ENCODE data around the gene EPHA3. TPM values are rescaled to one million over a fixed set of nuclear protein-coding genes. Genes with fewer than 3 reads are reported as not detected.

Gene EPHA3
- polyA plus RNA-seq, 1 donor from 2014 or later = 33.0 TPM

GRCh38 chr3:89246326-89246725 is 138.9 kb downstream of the EPHA3 start:
- Histone ChIP-seq H3K79me2 (replicated peaks; ENCODE audit: insufficient read depth, low read length) (no peaks in the 10 kb centered on the region), H3K9me3 (ENCODE audit: low read length) (no peaks in the 10 kb centered on the region), H3K4me3 (ENCODE audit: low read length) (no peak overlapping the region), H3K36me3 (ENCODE audit: insufficient read depth, low read length) (no peaks in the 10 kb centered on the region), H3K9me2 (ENCODE audit: insufficient read depth, low read length) (no peaks in the 10 kb centered on the region), H3F3A (ENCODE audit: insufficient read depth, low read length, poor library complexity, severe bottlenecking) (no peaks in the 10 kb centered on the region), H3K27me3 (ENCODE audit: insufficient read depth, low read depth, low read length) (no peaks in the 10 kb centered on the region), H4K20me1 (ENCODE audit: insufficient read depth) (no peaks in the 10 kb centered on the region), H2AFZ (ENCODE audit: low read depth, low read length) (no peak overlapping the region), H3K27ac (ENCODE audit: low read length) (no peak overlapping the region), H3K4me2 (ENCODE audit: low read length) (no peak overlapping the region), H3K9ac (ENCODE audit: low read length) (no peak overlapping the region)
- no peak for TF ChIP-seq EP300 (conservative IDR thresholded peaks at IDR 0.05; ENCODE audit: poor library complexity, severe bottlenecking)
- no peak for TF ChIP-seq RAD21 (conservative IDR thresholded peaks at IDR 0.05)
- TF ChIP-seq TAF1 (IDR thresholded peaks at IDR 0.05; ENCODE audit: low read depth) = no peak
- TF ChIP-seq REST (IDR thresholded peaks at IDR 0.05; ENCODE audit: borderline replicate concordance) = no peak
- TF ChIP-seq CTCF (IDR thresholded peaks at IDR 0.05; ENCODE audit: poor library complexity, severe bottlenecking) = no peak
- no peak for TF ChIP-seq POLR2AphosphoS5 (IDR thresholded peaks at IDR 0.05)
- TF ChIP-seq SMC3 (conservative IDR thresholded peaks at IDR 0.05; ENCODE audit: poor library complexity) = no peak
- TF ChIP-seq EZH2 (IDR thresholded peaks at IDR 0.05; ENCODE audit: borderline replicate concordance, insufficient read depth, low read length, poor library complexity, severe bottlenecking) = no peak
- TF ChIP-seq MXI1 (conservative IDR thresholded peaks at IDR 0.05; ENCODE audit: poor library complexity, severe bottlenecking) = no peak

GRCh38 chr3:89250742-89251141 is 143.3 kb downstream of the EPHA3 start:
- Histone ChIP-seq H3K27ac (ENCODE audit: low read length) (no peak overlapping the region), H2AFZ (ENCODE audit: low read depth, low read length) (no peak overlapping the region), H3K36me3 (ENCODE audit: insufficient read depth, low read length) (no peaks in the 10 kb centered on the region), H3K27me3 (ENCODE audit: insufficient read depth, low read depth, low read length) (no peaks in the 10 kb centered on the region), H3K4me2 (ENCODE audit: low read length) (no peak overlapping the region), H3K9me2 (ENCODE audit: insufficient read depth, low read length) (no peaks in the 10 kb centered on the region), H4K20me1 (ENCODE audit: insufficient read depth) (no peaks in the 10 kb centered on the region), H3F3A (ENCODE audit: insufficient read depth, low read length, poor library complexity, severe bottlenecking) (no peaks in the 10 kb centered on the region), H3K9ac (ENCODE audit: low read length) (no peak overlapping the region), H3K79me2 (replicated peaks; ENCODE audit: insufficient read depth, low read length) (no peaks in the 10 kb centered on the region), H3K9me3 (ENCODE audit: low read length) (no peaks in the 10 kb centered on the region), H3K4me3 (ENCODE audit: low read length) (no peak overlapping the region)
- TF ChIP-seq EP300 (conservative IDR thresholded peaks at IDR 0.05; ENCODE audit: poor library complexity, severe bottlenecking) = no peak
- TF ChIP-seq POLR2AphosphoS5 (IDR thresholded peaks at IDR 0.05) = no peak
- no peak for TF ChIP-seq MXI1 (conservative IDR thresholded peaks at IDR 0.05; ENCODE audit: poor library complexity, severe bottlenecking)
- TF ChIP-seq EZH2 (IDR thresholded peaks at IDR 0.05; ENCODE audit: borderline replicate concordance, insufficient read depth, low read length, poor library complexity, severe bottlenecking) = no peak
- no peak for TF ChIP-seq RAD21 (conservative IDR thresholded peaks at IDR 0.05)
